Measurements from ENCODE around the gene POPDC3.

Gene POPDC3

DNA sequence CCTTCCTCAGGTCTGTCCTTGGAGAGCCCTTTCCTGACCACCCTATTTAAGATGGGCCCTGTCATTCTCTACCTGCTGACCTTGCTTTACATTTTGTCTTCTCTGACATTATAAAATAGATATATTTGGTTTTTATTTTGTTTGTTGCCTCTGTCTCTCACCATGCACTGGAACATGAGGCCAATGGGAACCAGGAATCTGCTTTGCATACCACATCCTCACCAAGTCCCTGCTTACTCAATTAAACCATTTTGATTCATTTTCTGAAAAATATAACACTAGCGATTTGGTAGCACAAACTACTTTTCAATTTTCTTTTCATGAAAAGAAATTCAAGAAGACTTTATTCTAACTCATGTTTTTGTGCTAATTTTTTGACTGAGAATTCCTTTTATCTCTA lies 32.8 kb upstream of the POPDC3 start:
- peaks cover 0 to 2% of the 10 kb centered on the region in 2 donors for H3K4me1 ChIP-seq (ENCODE audit: control insufficient read depth in 2 of 2, insufficient read depth in 2 of 2, low read length in 2 of 2)
- no peak overlapping the region for H3K4me3 ChIP-seq (ENCODE audit: low read length in 2 of 2)
- no peaks in the 10 kb centered on the region for H3K27me3 ChIP-seq (ENCODE audit: control insufficient read depth in 2 of 2, insufficient read depth in 2 of 2, low read length in 2 of 2)
- no peaks in the 10 kb centered on the region for H3K36me3 ChIP-seq (ENCODE audit: control insufficient read depth in 2 of 2, insufficient read depth in 2 of 2, low read length in 2 of 2)
- H3K9ac ChIP-seq (ENCODE audit: low read depth in 1 of 2, low read length in 2 of 2): no peak overlapping the region
- no peaks in the 10 kb centered on the region for H3K9me3 ChIP-seq (ENCODE audit: control insufficient read depth in 2 of 2, low read length in 2 of 2)
- no peak overlapping the region for H3K27ac ChIP-seq (ENCODE audit: low read depth in 2 of 2, low read length in 2 of 2)

DNA sequence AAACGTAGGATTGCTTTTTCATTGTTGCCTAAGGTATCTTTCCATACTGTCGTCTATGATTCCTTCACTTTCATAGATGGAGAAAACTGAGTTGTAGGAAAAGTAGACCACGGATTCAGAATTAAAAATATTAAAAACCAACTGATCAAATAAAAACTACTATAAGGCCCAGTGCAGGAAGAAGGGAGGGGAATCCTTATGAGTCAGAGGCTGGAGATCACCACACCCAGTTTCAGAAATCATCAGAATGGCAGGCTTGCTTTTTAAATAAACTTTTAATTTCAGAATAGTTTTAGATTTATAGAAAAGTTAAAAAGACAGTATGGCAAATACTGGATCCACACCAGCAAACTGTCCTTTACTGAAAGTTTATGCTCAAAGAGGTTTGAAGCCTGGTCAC lies 32.0 kb upstream of the POPDC3 start:
- H3K4me1 ChIP-seq (ENCODE audit: control insufficient read depth in 2 of 2, insufficient read depth in 2 of 2, low read length in 2 of 2): peaks cover 0 to 2% of the 10 kb centered on the region in 2 donors
- no peak overlapping the region for H3K4me3 ChIP-seq (ENCODE audit: low read length in 2 of 2)
- H3K27me3 ChIP-seq (ENCODE audit: control insufficient read depth in 2 of 2, insufficient read depth in 2 of 2, low read length in 2 of 2): no peaks in the 10 kb centered on the region
- no peak overlapping the region for H3K9ac ChIP-seq (ENCODE audit: low read depth in 1 of 2, low read length in 2 of 2)
- no peaks in the 10 kb centered on the region for H3K9me3 ChIP-seq (ENCODE audit: control insufficient read depth in 2 of 2, low read length in 2 of 2)
- no peak overlapping the region for H3K27ac ChIP-seq (ENCODE audit: low read depth in 2 of 2, low read length in 2 of 2)
- H3K36me3 ChIP-seq (ENCODE audit: control insufficient read depth in 2 of 2, insufficient read depth in 2 of 2, low read length in 2 of 2): no peaks in the 10 kb centered on the region

DNA sequence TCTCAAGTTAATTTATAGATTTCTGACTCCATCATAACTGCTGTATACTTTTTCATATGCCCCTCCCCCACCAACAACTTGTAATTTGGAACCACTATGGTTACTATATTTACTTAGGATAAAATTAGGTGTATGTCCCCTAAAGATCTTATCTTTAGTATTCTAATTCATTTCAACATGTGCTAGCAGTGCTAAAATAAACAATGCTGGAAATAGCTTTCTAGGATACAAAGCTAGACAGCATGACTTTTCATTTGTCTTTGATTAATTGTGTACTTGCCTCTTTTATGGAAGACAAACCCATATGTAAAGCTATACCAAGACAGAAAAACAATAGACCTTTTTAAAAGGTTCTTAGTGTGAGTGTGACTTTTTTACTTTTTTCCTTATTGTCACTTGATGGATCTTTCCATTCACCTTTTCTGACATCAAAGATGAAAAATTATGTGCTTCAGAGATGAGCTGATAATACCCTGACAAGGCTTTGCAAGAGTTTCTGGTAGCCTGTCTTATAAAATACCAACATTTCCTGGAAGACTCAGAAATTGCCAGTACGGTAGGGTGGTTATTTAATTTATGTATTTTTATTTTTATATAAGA lies 31.2 kb upstream of the POPDC3 start:
- Histone ChIP-seq H3K36me3 (ENCODE audit: control insufficient read depth in 2 of 2, insufficient read depth in 2 of 2, low read length in 2 of 2) (no peaks in the 10 kb centered on the region), H3K9ac (ENCODE audit: low read depth in 1 of 2, low read length in 2 of 2) (no peak overlapping the region), H3K27ac (ENCODE audit: low read depth in 2 of 2, low read length in 2 of 2) (no peak overlapping the region), H3K27me3 (ENCODE audit: control insufficient read depth in 2 of 2, insufficient read depth in 2 of 2, low read length in 2 of 2) (no peaks in the 10 kb centered on the region), H3K4me3 (ENCODE audit: low read length in 2 of 2) (no peak overlapping the region), H3K4me1 (ENCODE audit: control insufficient read depth in 2 of 2, insufficient read depth in 2 of 2, low read length in 2 of 2) (peaks cover 0 to 2% of the 10 kb centered on the region in 2 donors), H3K9me3 (ENCODE audit: control insufficient read depth in 2 of 2, low read length in 2 of 2) (no peaks in the 10 kb centered on the region)

DNA sequence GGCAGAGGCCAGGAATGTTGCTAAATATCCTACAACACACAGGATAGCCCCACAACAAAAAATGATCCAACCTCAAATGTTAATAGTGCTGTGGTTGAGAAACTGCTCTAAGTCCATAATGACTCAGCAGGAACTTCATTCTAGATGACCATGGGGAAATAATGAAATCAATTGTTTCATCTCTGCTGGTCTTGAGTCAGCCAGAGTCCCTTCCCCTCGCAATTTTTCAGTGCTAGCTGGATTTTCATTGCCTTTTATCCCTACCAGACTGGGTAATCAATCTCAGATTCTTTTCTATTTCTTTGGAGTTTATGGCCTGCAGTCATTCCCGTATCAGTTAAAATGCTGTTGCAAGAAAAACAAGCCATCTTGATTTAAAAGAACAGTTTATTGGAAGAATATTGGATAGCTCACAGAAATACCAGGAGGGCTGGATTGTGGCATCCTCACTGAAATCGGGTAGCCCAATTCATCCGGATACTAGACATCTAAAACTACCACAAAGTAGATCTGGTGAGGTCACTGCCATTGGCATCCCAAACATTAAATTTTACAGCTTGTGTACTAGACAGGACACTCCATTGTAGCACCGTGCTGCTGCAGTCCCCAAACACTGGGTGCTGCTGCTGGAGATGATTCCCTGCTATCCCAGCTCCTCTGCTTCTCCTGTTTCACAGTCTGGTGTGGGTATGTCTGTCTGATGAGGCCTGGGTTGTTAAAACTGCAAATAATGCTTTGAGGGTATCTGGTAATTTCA lies 30.3 kb upstream of the POPDC3 start:
- Histone ChIP-seq H3K9ac (ENCODE audit: low read depth in 1 of 2, low read length in 2 of 2) (no peak overlapping the region), H3K36me3 (ENCODE audit: control insufficient read depth in 2 of 2, insufficient read depth in 2 of 2, low read length in 2 of 2) (no peaks in the 10 kb centered on the region), H3K27me3 (ENCODE audit: control insufficient read depth in 2 of 2, insufficient read depth in 2 of 2, low read length in 2 of 2) (no peaks in the 10 kb centered on the region), H3K9me3 (ENCODE audit: control insufficient read depth in 2 of 2, low read length in 2 of 2) (no peaks in the 10 kb centered on the region), H3K27ac (ENCODE audit: low read depth in 2 of 2, low read length in 2 of 2) (no peak overlapping the region), H3K4me3 (ENCODE audit: low read length in 2 of 2) (no peak overlapping the region), H3K4me1 (ENCODE audit: control insufficient read depth in 2 of 2, insufficient read depth in 2 of 2, low read length in 2 of 2) (peaks cover 0 to 2% of the 10 kb centered on the region in 2 donors)

DNA sequence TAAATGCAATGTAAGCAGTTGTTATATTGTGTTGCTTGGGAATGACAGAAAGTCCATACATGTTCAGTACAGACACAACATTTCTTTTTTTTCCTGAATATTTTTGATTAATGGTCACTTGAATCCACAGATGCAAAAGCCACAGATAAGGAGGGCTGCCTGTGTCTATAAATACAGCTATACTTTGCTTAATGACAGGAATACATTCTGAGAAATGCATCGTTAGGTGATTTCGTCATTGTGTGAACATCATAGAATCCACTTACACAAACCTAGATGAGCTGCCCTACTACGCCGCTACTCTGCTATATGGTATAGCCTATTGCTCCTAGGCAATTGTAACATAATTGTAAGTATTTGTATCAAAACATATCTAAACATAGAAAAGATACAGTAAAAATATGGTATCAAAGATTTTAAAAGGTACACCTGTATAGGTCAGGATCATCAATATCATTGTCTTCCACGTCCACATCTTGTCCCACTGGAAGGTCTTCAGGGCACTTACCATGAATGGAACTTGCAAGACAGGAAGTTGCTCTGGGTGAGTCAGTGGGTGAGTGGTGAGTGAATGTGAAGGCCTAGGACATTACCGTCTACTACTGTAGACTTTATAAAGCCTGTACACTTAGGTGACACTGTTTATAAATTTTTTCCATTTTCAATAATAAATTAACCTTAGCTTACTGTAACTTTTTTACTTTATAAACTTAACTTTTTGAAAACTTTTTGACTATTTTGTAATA lies 27.9 kb upstream of the POPDC3 start:
- Histone ChIP-seq H3K9ac (ENCODE audit: low read depth in 1 of 2, low read length in 2 of 2) (no peak overlapping the region), H3K36me3 (ENCODE audit: control insufficient read depth in 2 of 2, insufficient read depth in 2 of 2, low read length in 2 of 2) (no peaks in the 10 kb centered on the region)

DNA sequence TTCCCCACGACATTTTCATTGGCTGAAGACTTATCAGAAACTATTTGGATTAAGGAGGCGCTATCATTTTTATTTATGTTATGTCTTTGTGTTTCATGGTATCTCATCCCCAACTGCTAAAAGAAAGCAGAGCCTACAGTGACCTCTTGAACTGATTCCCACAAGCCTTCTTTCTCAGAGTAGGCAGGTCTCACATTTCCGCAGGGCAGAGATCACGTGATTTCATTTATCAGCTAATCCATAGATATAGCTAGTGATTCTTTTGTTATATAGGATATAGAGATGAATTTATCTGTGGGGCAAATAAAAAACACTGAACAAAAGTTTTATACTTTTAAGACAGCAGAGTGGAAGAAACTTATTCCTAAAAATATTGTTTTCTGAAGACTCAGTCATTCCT lies 25.0 kb upstream of the POPDC3 start:
- no peaks in the 10 kb centered on the region for H3K27me3 ChIP-seq (ENCODE audit: control insufficient read depth in 2 of 2, insufficient read depth in 2 of 2, low read length in 2 of 2)
- no peak overlapping the region for H3K4me3 ChIP-seq (ENCODE audit: low read length in 2 of 2)
- H3K36me3 ChIP-seq (ENCODE audit: control insufficient read depth in 2 of 2, insufficient read depth in 2 of 2, low read length in 2 of 2): no peaks in the 10 kb centered on the region

More for the DNA sequence above, 27.9 kb upstream of the POPDC3 start:
- no peaks in the 10 kb centered on the region for H3K27me3 ChIP-seq (ENCODE audit: control insufficient read depth in 2 of 2, insufficient read depth in 2 of 2, low read length in 2 of 2)
- H3K4me1 ChIP-seq (ENCODE audit: control insufficient read depth in 2 of 2, insufficient read depth in 2 of 2, low read length in 2 of 2): no peaks in the 10 kb centered on the region
- H3K9me3 ChIP-seq (ENCODE audit: control insufficient read depth in 2 of 2, low read length in 2 of 2): no peaks in the 10 kb centered on the region
- no peak overlapping the region for H3K27ac ChIP-seq (ENCODE audit: low read depth in 2 of 2, low read length in 2 of 2)
- no peak overlapping the region for H3K4me3 ChIP-seq (ENCODE audit: low read length in 2 of 2)

DNA sequence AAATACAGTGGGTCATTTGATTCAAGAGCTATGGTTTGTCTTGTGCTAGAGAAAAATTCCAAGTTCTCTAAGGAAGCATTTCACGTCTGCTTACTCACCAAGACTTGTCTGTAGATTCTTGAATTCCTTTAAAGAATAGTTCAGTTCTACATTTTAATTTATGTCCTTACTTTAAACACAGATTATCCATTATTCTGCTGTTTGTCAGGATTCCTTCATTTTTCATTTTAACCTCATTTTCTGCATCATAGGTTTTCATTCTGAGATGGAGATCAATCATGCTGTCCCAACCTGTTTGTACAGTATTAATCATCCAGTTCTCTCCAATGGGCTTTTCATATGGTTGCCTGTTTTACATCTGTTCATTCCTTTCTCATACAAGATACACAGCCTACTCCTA lies 24.5 kb upstream of the POPDC3 start:
- no peaks in the 10 kb centered on the region for H3K4me1 ChIP-seq (ENCODE audit: control insufficient read depth in 2 of 2, insufficient read depth in 2 of 2, low read length in 2 of 2)
- no peak overlapping the region for H3K9ac ChIP-seq (ENCODE audit: low read depth in 1 of 2, low read length in 2 of 2)
- no peak overlapping the region for H3K27ac ChIP-seq (ENCODE audit: low read depth in 2 of 2, low read length in 2 of 2)
- H3K4me3 ChIP-seq (ENCODE audit: low read length in 2 of 2): no peak overlapping the region
- H3K36me3 ChIP-seq (ENCODE audit: control insufficient read depth in 2 of 2, insufficient read depth in 2 of 2, low read length in 2 of 2): no peaks in the 10 kb centered on the region
- no peaks in the 10 kb centered on the region for H3K27me3 ChIP-seq (ENCODE audit: control insufficient read depth in 2 of 2, insufficient read depth in 2 of 2, low read length in 2 of 2)
- no peaks in the 10 kb centered on the region for H3K9me3 ChIP-seq (ENCODE audit: control insufficient read depth in 2 of 2, low read length in 2 of 2)

More for the DNA sequence above, 25.0 kb upstream of the POPDC3 start:
- Histone ChIP-seq H3K4me1 (ENCODE audit: control insufficient read depth in 2 of 2, insufficient read depth in 2 of 2, low read length in 2 of 2) (no peaks in the 10 kb centered on the region), H3K9me3 (ENCODE audit: control insufficient read depth in 2 of 2, low read length in 2 of 2) (no peaks in the 10 kb centered on the region), H3K27ac (ENCODE audit: low read depth in 2 of 2, low read length in 2 of 2) (no peak overlapping the region), H3K9ac (ENCODE audit: low read depth in 1 of 2, low read length in 2 of 2) (no peak overlapping the region)

DNA sequence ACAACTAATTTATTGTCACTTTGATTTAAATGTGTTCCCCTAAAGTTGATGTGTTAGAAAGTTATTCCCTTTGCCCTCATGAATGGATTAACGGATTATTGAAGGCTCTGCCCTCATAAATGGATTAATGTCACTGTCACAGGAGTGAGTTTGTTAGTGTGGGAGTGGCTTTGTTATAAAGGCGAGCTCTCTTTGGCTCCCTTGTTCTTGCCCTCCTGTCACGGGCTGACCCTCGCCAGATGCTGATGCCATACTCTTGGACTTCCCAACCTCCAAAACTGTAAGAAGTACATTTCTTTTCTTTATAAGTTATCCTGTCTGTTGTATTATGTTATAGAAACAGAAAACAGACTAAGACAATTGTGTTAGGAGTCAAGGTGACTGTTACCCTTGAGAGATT lies 22.7 kb upstream of the POPDC3 start:
- Histone ChIP-seq H3K9me3 (ENCODE audit: control insufficient read depth in 2 of 2, low read length in 2 of 2) (no peaks in the 10 kb centered on the region), H3K4me3 (ENCODE audit: low read length in 2 of 2) (no peak overlapping the region), H3K36me3 (ENCODE audit: control insufficient read depth in 2 of 2, insufficient read depth in 2 of 2, low read length in 2 of 2) (no peaks in the 10 kb centered on the region), H3K27me3 (ENCODE audit: control insufficient read depth in 2 of 2, insufficient read depth in 2 of 2, low read length in 2 of 2) (no peaks in the 10 kb centered on the region), H3K4me1 (ENCODE audit: control insufficient read depth in 2 of 2, insufficient read depth in 2 of 2, low read length in 2 of 2) (no peaks in the 10 kb centered on the region), H3K27ac (ENCODE audit: low read depth in 2 of 2, low read length in 2 of 2) (no peak overlapping the region), H3K9ac (ENCODE audit: low read depth in 1 of 2, low read length in 2 of 2) (no peak overlapping the region)

DNA sequence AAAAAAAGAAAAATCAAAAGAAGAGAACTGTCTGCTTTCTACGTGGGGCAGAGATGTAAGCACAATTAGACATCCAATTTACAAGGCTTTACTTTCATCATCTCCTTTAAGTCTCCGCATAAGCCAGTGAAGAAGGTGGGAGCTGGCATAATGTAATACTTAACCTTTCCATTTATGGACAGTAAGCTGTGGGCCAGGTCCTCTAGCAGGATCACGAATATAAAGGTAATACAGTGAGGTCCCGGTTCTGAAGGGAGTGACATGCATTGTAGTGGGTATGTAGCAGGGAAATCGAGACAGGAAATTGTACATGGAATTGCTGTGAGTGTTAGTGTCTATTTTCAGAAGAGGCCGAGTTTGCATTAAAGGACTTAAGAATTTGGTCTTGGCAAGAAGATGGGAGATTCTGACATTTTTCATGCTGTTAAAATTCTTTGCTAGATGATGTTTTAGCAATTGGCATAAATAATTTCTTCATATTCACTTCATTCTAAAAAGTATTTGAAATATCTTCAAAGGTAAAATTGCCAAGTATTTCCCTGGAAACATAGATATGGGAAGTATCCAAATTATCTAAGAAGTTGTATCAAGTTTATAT lies 20.4 kb upstream of the POPDC3 start:
- no peak overlapping the region for H3K4me3 ChIP-seq (ENCODE audit: low read length in 2 of 2)
- H3K9ac ChIP-seq (ENCODE audit: low read depth in 1 of 2, low read length in 2 of 2): no peak overlapping the region
- H3K9me3 ChIP-seq (ENCODE audit: control insufficient read depth in 2 of 2, low read length in 2 of 2): no peaks in the 10 kb centered on the region
- no peaks in the 10 kb centered on the region for H3K27me3 ChIP-seq (ENCODE audit: control insufficient read depth in 2 of 2, insufficient read depth in 2 of 2, low read length in 2 of 2)
- H3K27ac ChIP-seq (ENCODE audit: low read depth in 2 of 2, low read length in 2 of 2): no peak overlapping the region
- H3K36me3 ChIP-seq (ENCODE audit: control insufficient read depth in 2 of 2, insufficient read depth in 2 of 2, low read length in 2 of 2): no peaks in the 10 kb centered on the region
- H3K4me1 ChIP-seq (ENCODE audit: control insufficient read depth in 2 of 2, insufficient read depth in 2 of 2, low read length in 2 of 2): no peaks in the 10 kb centered on the region

DNA sequence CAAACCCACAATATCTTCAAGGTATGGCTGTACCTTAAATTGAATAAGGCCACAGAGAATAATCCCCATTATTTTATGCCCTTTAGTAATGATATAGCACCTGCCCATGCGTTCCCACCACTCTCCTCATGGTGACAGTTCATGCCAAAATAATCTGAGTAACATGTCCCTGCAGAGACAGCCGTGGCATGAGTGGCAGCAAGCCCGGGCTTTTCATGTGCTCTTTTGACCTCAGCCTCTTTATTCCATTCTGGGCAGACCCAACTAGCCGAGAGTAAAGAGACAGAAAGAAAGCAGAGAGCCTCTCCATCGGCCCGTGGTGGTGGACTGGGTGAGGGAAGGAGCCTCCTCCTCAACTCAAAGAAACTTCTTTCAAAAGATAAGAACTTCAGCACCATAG lies 19.9 kb upstream of the POPDC3 start:
- Histone ChIP-seq H3K4me3 (ENCODE audit: low read length in 2 of 2) (no peak overlapping the region), H3K9me3 (ENCODE audit: control insufficient read depth in 2 of 2, low read length in 2 of 2) (no peaks in the 10 kb centered on the region), H3K36me3 (ENCODE audit: control insufficient read depth in 2 of 2, insufficient read depth in 2 of 2, low read length in 2 of 2) (no peaks in the 10 kb centered on the region), H3K27ac (ENCODE audit: low read depth in 2 of 2, low read length in 2 of 2) (no peak overlapping the region), H3K27me3 (ENCODE audit: control insufficient read depth in 2 of 2, insufficient read depth in 2 of 2, low read length in 2 of 2) (no peaks in the 10 kb centered on the region), H3K9ac (ENCODE audit: low read depth in 1 of 2, low read length in 2 of 2) (no peak overlapping the region), H3K4me1 (ENCODE audit: control insufficient read depth in 2 of 2, insufficient read depth in 2 of 2, low read length in 2 of 2) (no peaks in the 10 kb centered on the region)

Data from mucosa of rectum (tissue), 2 donors.